Small intestine (tissue), 7 donors: ENCODE data around the gene PNPLA2. TPM values are rescaled to one million over a fixed set of nuclear protein-coding genes. Genes with fewer than 3 reads are reported as not detected.

Experiments used
- DNase-seq, 2 donors: peaks; one replicate each; pipeline versions ENCODE4 v3.0.0 to v3.0.0-alpha.2; 2013
- FAIRE-seq: peaks from 2 replicates; lab custom pipeline; 2012; peaks lifted over from hg19 to GRCh38; lab: Jason Lieb, UNC
- H3K27ac ChIP-seq, 3 donors: one replicate each; pipeline ENCODE4 v1.5.1; 2013; ENCODE audit warnings: low read length in 2 of 3, mild to moderate bottlenecking in 2 of 3, control low read depth in 1 of 3, inconsistent platforms in 1 of 3, low read depth in 1 of 3, moderate library complexity in 1 of 3
- H3K27me3 ChIP-seq, 3 donors: one replicate each; pipeline ENCODE4 v1.6.1; 2013; ENCODE audit warnings: low read length in 3 of 3, inconsistent platforms in 1 of 3; ENCODE audit not compliant: control insufficient read depth in 3 of 3, insufficient read depth in 3 of 3
- H3K36me3 ChIP-seq, 3 donors: one replicate each; pipeline ENCODE4 v1.6.1; 2013; ENCODE audit warnings: low read length in 3 of 3, inconsistent platforms in 1 of 3, low read depth in 1 of 3, mild to moderate bottlenecking in 1 of 3, moderate library complexity in 1 of 3; ENCODE audit not compliant: control insufficient read depth in 3 of 3, insufficient read depth in 2 of 3
- H3K4me1 ChIP-seq, 3 donors: one replicate each; pipeline ENCODE4 v1.6.1; 2013; ENCODE audit warnings: low read length in 2 of 3, inconsistent platforms in 1 of 3, low read depth in 1 of 3, mild to moderate bottlenecking in 1 of 3, moderate library complexity in 1 of 3; ENCODE audit not compliant: control insufficient read depth in 3 of 3, insufficient read depth in 2 of 3
- H3K4me3 ChIP-seq, 3 donors: one replicate each; pipeline ENCODE4 v1.5.1; 2013; ENCODE audit warnings: low read length in 3 of 3, control low read depth in 1 of 3, inconsistent platforms in 1 of 3, low read depth in 1 of 3, mild to moderate bottlenecking in 1 of 3, moderate library complexity in 1 of 3
- H3K9me3 ChIP-seq, 2 donors: one replicate each; pipeline ENCODE4 v1.6.1; 2013; ENCODE audit warnings: low read depth in 1 of 2, low read length in 1 of 2; ENCODE audit not compliant: control insufficient read depth in 2 of 2, insufficient read depth in 1 of 2
- WGBS, 3 donors: extraction: QIAGEN DNeasy Blood & Tissue Kit; methylation state at CpG; one replicate each; pipeline ENCODE4 v1.1.7; 2013; 5-methylcytosine and 5-hydroxymethylcytosine counted together
- polyA plus RNA-seq, 4 donors: library from polyadenylated mRNA; stranded (reverse) in 3 of 4; unstranded in 1 of 4; fragments of 200-250 nt in 3 of 4; fragments of 120-200 nt in 1 of 4; gene quantifications; one replicate each; pipeline versions ENCODE4 v1.2.1 to v1.2.3, GENCODE V29; 2013
- donor health status: healthy with polysubstance abuse.
- donor health status: control.
- donor health status: control.
- donor health status: Bipolar disorder and iron deficiency.
- donor health status: healthy.

The PNPLA2 gene
- polyA plus RNA-seq, 4 donors, result 66.2 to 250 (median 162) TPM

GRCh38 chr11:863910-864827 is 45.5 kb downstream of the PNPLA2 start:
- no peak overlapping the region for H3K4me3 ChIP-seq
- FAIRE-seq (no peak), DNase-seq (no peak)
- H3K27me3 ChIP-seq, result peaks cover 0 to 14% (median 0%) of the 10 kb centered on the region in 3 donors
- H3K9me3 ChIP-seq, result no peaks in the 10 kb centered on the region
- peak overlapping the region in 1 of 3 donors; percentile 41 for H3K27ac ChIP-seq
- WGBS, 3 donors, result 27 to 79% (median 50%) methylated on average over 31 of the region's 31 CpGs
- H3K36me3 ChIP-seq, result peaks cover 0 to 57% (median 0%) of the 10 kb centered on the region in 3 donors
- peaks cover 0 to 39% (median 0%) of the 10 kb centered on the region in 3 donors for H3K4me1 ChIP-seq

- H3K27ac ChIP-seq, result no peak overlapping the region
- H3K27me3 ChIP-seq, result peaks cover 0 to 12% (median 0%) of the 10 kb centered on the region in 3 donors
- no peak for DNase-seq
- peaks cover 0 to 64% (median 0%) of the 10 kb centered on the region in 3 donors for H3K36me3 ChIP-seq
- peaks cover 0 to 33% (median 0%) of the 10 kb centered on the region in 3 donors for H3K4me1 ChIP-seq
- 44 to 82% (median 61%) methylated on average over 9 to 11 of the region's 11 CpGs for WGBS, 3 donors
- H3K9me3 ChIP-seq, result no peaks in the 10 kb centered on the region
- no peak for FAIRE-seq
- H3K4me3 ChIP-seq, result no peak overlapping the region
Observed at GRCh38 chr11:864898-865297, 46.2 kb downstream of the PNPLA2 start.

GRCh38 chr11:865462-866430 is 47.0 kb downstream of the PNPLA2 start:
- Histone ChIP-seq H3K36me3 (peaks cover 0 to 65% (median 0%) of the 10 kb centered on the region in 3 donors), H3K27ac (no peak overlapping the region), H3K9me3 (no peaks in the 10 kb centered on the region), H3K4me1 (peaks cover 0 to 26% (median 0%) of the 10 kb centered on the region in 3 donors), H3K4me3 (no peak overlapping the region), H3K27me3 (peaks cover 0 to 10% (median 0%) of the 10 kb centered on the region in 3 donors)
- 34 to 74% (median 49%) methylated on average over 37 to 41 of the region's 41 CpGs for WGBS, 3 donors
- FAIRE-seq (no peak), DNase-seq (no peak)

GRCh38 chr11:866481-866880 is 47.8 kb downstream of the PNPLA2 start:
- Histone ChIP-seq H3K27me3 (peaks cover 0 to 5% (median 0%) of the 10 kb centered on the region in 3 donors), H3K27ac (no peak overlapping the region), H3K4me3 (no peak overlapping the region), H3K4me1 (peaks cover 0 to 26% (median 0%) of the 10 kb centered on the region in 3 donors), H3K36me3 (peaks cover 0 to 66% (median 0%) of the 10 kb centered on the region in 3 donors), H3K9me3 (no peaks in the 10 kb centered on the region)
- DNase-seq (no peak), FAIRE-seq (no peak)
- WGBS, 3 donors, result 75 to 85% (median 84%) methylated on average over 5 to 14 of the region's 14 CpGs

- peaks cover 0 to 70% (median 0%) of the 10 kb centered on the region in 3 donors for H3K36me3 ChIP-seq
- H3K4me1 ChIP-seq, result peaks cover 0 to 12% (median 0%) of the 10 kb centered on the region in 3 donors
- H3K27ac ChIP-seq, result no peak overlapping the region
- DNase-seq (no peak), FAIRE-seq (no peak)
- H3K4me3 ChIP-seq, result no peak overlapping the region
- WGBS, 3 donors, result 82 to 89% (median 84%) methylated on average over 8 of the region's 8 CpGs
- H3K27me3 ChIP-seq, result no peaks in the 10 kb centered on the region
- H3K9me3 ChIP-seq, result no peaks in the 10 kb centered on the region
Observed at GRCh38 chr11:867856-868358, 49.2 kb downstream of the PNPLA2 start.

- H3K9me3 ChIP-seq, result no peaks in the 10 kb centered on the region
- no peaks in the 10 kb centered on the region for H3K27me3 ChIP-seq
- H3K4me3 ChIP-seq, result no peak overlapping the region
- FAIRE-seq, result no peak
- WGBS, 3 donors, result 87 to 96% (median 91%) methylated on average over 16 to 17 of the region's 17 CpGs
- DNase-seq, result no peak
- peaks cover 0 to 69% (median 0%) of the 10 kb centered on the region in 3 donors for H3K36me3 ChIP-seq
- peaks cover 0 to 8% (median 0%) of the 10 kb centered on the region in 3 donors for H3K4me1 ChIP-seq
- no peak overlapping the region for H3K27ac ChIP-seq
Observed at GRCh38 chr11:868394-868793, 49.7 kb downstream of the PNPLA2 start.

GRCh38 chr11:868802-869201 is 50.1 kb downstream of the PNPLA2 start:
- Histone ChIP-seq H3K27me3 (no peaks in the 10 kb centered on the region), H3K27ac (no peak overlapping the region), H3K4me1 (peaks cover 0 to 3% (median 0%) of the 10 kb centered on the region in 3 donors), H3K36me3 (peaks cover 0 to 66% (median 0%) of the 10 kb centered on the region in 3 donors), H3K9me3 (no peaks in the 10 kb centered on the region), H3K4me3 (no peak overlapping the region)
- 89 to 92% (median 91%) methylated on average over 12 of the region's 12 CpGs for WGBS, 3 donors
- FAIRE-seq (no peak), DNase-seq (no peak)
